Adrenal gland (tissue), 5 donors: ENCODE measurements around the gene KCTD3.

Source experiments
- POLR2A ChIP-seq, 2 donors: fragments of 450-650 bp; IDR thresholded peaks; one replicate each; pipeline ENCODE4 v1.6.1; 2017; ENCODE audit warnings: antibody characterized with exemption in 2 of 2, mild to moderate bottlenecking in 2 of 2, moderate library complexity in 1 of 2
- TF ChIP-seq, protein P1 (sequence below), 6 experiments: fragments of 450-650 bp in 4 of 6; fragments of 200-600 bp in 2 of 6; sonication (generic) in 1 of 6; IDR thresholded peaks; 1 replicate in 5 of 6; 2 replicates in 1 of 6; pipeline versions ENCODE4 v1.5.1 to v1.8.0; 2016 to 2021; ENCODE audit warnings: antibody characterized with exemption in 6 of 6, mild to moderate bottlenecking in 2 of 6, moderate library complexity in 1 of 6
- donor health status: DM: no; HTN: no; CAD: no.

DNA sequence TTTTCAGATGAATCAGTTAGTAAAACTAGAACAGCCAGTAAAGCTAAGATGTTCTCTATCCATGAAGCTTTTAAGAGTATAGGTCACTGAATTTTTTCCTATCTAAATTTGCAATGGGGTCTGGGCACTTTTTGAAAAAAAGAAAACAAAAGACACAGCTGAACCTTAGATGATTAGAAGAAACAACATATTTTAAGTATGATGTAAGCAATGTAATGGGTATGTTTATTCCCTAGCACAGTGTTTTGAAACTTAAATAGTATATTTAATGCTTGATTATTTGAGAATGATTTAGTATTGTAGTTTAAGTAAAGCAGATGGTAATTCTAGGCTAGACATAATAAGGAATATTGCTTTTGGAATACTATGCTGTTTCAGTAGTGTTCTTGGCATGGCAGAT lies 36.2 kb downstream of the KCTD3 start:
- TF ChIP-seq, protein P1, sequence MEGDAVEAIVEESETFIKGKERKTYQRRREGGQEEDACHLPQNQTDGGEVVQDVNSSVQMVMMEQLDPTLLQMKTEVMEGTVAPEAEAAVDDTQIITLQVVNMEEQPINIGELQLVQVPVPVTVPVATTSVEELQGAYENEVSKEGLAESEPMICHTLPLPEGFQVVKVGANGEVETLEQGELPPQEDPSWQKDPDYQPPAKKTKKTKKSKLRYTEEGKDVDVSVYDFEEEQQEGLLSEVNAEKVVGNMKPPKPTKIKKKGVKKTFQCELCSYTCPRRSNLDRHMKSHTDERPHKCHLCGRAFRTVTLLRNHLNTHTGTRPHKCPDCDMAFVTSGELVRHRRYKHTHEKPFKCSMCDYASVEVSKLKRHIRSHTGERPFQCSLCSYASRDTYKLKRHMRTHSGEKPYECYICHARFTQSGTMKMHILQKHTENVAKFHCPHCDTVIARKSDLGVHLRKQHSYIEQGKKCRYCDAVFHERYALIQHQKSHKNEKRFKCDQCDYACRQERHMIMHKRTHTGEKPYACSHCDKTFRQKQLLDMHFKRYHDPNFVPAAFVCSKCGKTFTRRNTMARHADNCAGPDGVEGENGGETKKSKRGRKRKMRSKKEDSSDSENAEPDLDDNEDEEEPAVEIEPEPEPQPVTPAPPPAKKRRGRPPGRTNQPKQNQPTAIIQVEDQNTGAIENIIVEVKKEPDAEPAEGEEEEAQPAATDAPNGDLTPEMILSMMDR (IDR thresholded peaks at IDR 0.05) = no peak
- no peak for TF ChIP-seq POLR2A (IDR thresholded peaks at IDR 0.05)
